HepG2 (cell line): Measurements from ENCODE around the gene SLC29A2.

Experiments used
- CTCF ChIP-seq: sonication (generic); formaldehyde crosslinking; IDR thresholded peaks from 2 replicates; pipeline ENCODE4 v1.5.0; 2020; ENCODE audit warnings: mild to moderate bottlenecking, missing genetic modification reagents, moderate library complexity
- HDAC2 ChIP-seq: sonication (generic); formaldehyde crosslinking; IDR thresholded peaks from 2 replicates; pipeline ENCODE4 v1.4.0; 2020; ENCODE audit warnings: missing genetic modification reagents
- NFATC3 ChIP-seq: sonication (generic); formaldehyde crosslinking; IDR thresholded peaks from 2 replicates; pipeline ENCODE4 v1.5.1; 2020; ENCODE audit warnings: mild to moderate bottlenecking, missing genetic modification reagents
- POLR2AphosphoS5 ChIP-seq: IDR thresholded peaks from 2 replicates; pipeline ENCODE4 v1.6.1; 2012; ENCODE audit warnings: low read depth, low read length
- RXRA ChIP-seq: sonication (generic); formaldehyde crosslinking; IDR thresholded peaks from 2 replicates; pipeline ENCODE4 v1.5.1; 2020; ENCODE audit warnings: missing genetic modification reagents
- U2AF1 ChIP-seq: fragments of 200-400 bp; formaldehyde crosslinking; optimal IDR thresholded peaks from 2 replicates; pipeline ENCODE3; 2017; ENCODE audit warnings: mild to moderate bottlenecking, low read depth, low read length

- TF ChIP-seq U2AF1 = no peak
- TF ChIP-seq POLR2AphosphoS5 = no peak
- TF ChIP-seq HDAC2 = peak; percentile 31; the same call in 1 of the 2 replicates
- TF ChIP-seq RXRA (CRISPR knock-in tag) = peak; percentile 38; the same call in 1 of the 2 replicates
- peak; percentile 99 for TF ChIP-seq CTCF
- no peak for TF ChIP-seq NFATC3 (CRISPR knock-in tag)
Observed at GRCh38 chr11:66408488-66409214, 37.1 kb upstream of the SLC29A2 start.
